GM18507 (cell line): Measurements from ENCODE around the gene ZNF710.
A peak's percentile ranks its signal among the peaks of the same experiment; 100 is the strongest.

Source experiments
- DNase-seq: peaks from one replicate; pipeline ENCODE4 v3.0.0; 2011; ENCODE audit warnings: low read depth; ENCODE audit not compliant: insufficient read length; ENCODE audit errors: extremely low spot score
- FAIRE-seq: peaks from 2 replicates; lab custom pipeline; 2011; peaks lifted over from hg19 to GRCh38; lab: Jason Lieb, UNC

The ZNF710 gene

GRCh38 chr15:90036343-90036742, 35.2 kb downstream of the ZNF710 start:
- no peak for FAIRE-seq
- no peak for DNase-seq

- FAIRE-seq (no peak), DNase-seq (no peak)
Observed at GRCh38 chr15:90036806-90037510, 35.8 kb downstream of the ZNF710 start.

- no peak for DNase-seq
- no peak for FAIRE-seq
Observed at GRCh38 chr15:90037511-90037860, 36.4 kb downstream of the ZNF710 start.

- FAIRE-seq (peak; percentile 91), DNase-seq (no peak)
Observed at GRCh38 chr15:90037961-90038631, 37.0 kb downstream of the ZNF710 start.

- no peak for DNase-seq
- FAIRE-seq: no peak
Observed at GRCh38 chr15:90038632-90039095, 37.5 kb downstream of the ZNF710 start.

GRCh38 chr15:90039996-90040395, 38.9 kb downstream of the ZNF710 start:
- no peak for FAIRE-seq
- no peak for DNase-seq

GRCh38 chr15:90040618-90041017, 39.5 kb downstream of the ZNF710 start:
- DNase-seq (no peak), FAIRE-seq (no peak)

- FAIRE-seq: no peak
- no peak for DNase-seq
Observed at GRCh38 chr15:90042356-90042755, 41.2 kb downstream of the ZNF710 start.

GRCh38 chr15:90042766-90043529, 41.8 kb downstream of the ZNF710 start:
- no peak for FAIRE-seq
- DNase-seq: no peak

GRCh38 chr15:90043530-90044010, 42.4 kb downstream of the ZNF710 start:
- DNase-seq (no peak), FAIRE-seq (no peak)

GRCh38 chr15:90044191-90044590, 43.1 kb downstream of the ZNF710 start:
- FAIRE-seq (no peak), DNase-seq (no peak)

- DNase-seq (no peak), FAIRE-seq (no peak)
Observed at GRCh38 chr15:90044916-90045371, 43.8 kb downstream of the ZNF710 start.

- FAIRE-seq (no peak), DNase-seq (no peak)
Observed at GRCh38 chr15:90046289-90046688, 45.2 kb downstream of the ZNF710 start.

GRCh38 chr15:90046911-90047392, 45.8 kb downstream of the ZNF710 start:
- FAIRE-seq: peak; percentile 80
- no peak for DNase-seq

GRCh38 chr15:90047956-90048575, 46.9 kb downstream of the ZNF710 start:
- DNase-seq: no peak
- no peak for FAIRE-seq

- no peak for FAIRE-seq
- no peak for DNase-seq
Observed at GRCh38 chr15:90049030-90049429, 47.9 kb downstream of the ZNF710 start.

GRCh38 chr15:90049666-90050604, 48.8 kb downstream of the ZNF710 start:
- DNase-seq (no peak), FAIRE-seq (no peak)

- no peak for FAIRE-seq
- DNase-seq: no peak
Observed at GRCh38 chr15:90051874-90052273, 50.8 kb downstream of the ZNF710 start.
